ENCODE results near the gene PTK6. TPM values are rescaled to one million over a fixed set of nuclear protein-coding genes. Genes with fewer than 3 reads are reported as not detected.
A peak's percentile ranks its signal among the peaks of the same experiment; 100 is the strongest.

Gene PTK6
- polyA plus RNA-seq, 2 of the 4 experiments (the other 2 are of a cell fraction), result 1.2 to 2.0 TPM

DNA sequence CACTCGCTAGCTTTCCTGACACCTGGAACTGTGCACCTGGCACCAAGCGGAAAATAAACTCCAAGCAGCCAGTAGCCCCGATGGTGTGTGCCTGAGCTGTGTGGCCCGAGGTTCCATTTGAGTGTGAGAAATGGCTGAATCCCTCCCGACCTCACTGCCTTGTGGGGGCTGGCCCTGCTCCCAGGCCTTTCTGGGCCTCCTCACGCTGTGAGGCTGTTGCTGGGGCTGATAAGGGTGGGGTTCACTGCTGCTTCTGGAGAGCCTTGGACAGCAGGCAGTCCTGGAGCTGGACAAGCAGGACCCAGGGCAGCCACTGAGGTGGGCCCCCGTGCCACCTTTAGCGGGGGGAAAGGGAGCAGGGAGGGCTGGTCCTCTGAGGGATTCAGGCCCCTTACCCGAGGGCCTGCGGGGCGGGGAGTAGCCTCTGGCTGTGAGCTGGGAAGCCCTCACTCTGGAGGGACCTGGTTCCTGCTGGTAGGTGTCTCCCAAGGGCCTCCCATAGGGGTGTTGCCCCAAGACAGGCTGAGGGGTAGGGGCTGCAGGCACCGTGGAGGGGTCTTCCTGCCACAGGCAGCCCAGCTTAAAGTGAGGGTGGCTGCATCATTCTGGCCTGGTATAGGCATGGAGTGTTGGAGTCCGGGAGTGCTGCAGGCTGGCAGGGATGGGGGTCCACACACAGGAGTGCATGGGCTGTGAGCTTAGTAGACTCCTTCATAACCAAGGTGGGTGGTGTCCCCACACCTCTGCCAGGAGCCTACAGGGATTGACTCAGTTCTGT is 14.9 kb downstream of the PTK6 start (continued):
- TF ChIP-seq RAD21 (conservative IDR thresholded peaks at IDR 0.05 in 1 of 2, IDR thresholded peaks at IDR 0.05 in 1 of 2), result no peak

- H3K4me2 ChIP-seq, result peak overlapping the region; percentile 93
- ChIA-PET CTCF (interaction anchor here (1.5 to 6.8 kb wide), 6 partner anchors 9 to 298 kb away, joined by 3 to 75 read pairs (median 6); partner anchors contain the start of genes EEF1A2 and PTK6), POLR2A (interaction anchor here (0.6 to 4.4 kb wide), 20 partner anchors 9 to 541 kb away, joined by 3 to 62 read pairs (median 5); partner anchors contain the start of genes EEF1A2, HELZ2, PRPF6 and PTK6)
- 73% methylated on average over 16 of the region's 23 CpGs for WGBS (ENCODE audit: missing lambda C conversion rate)
- H3K27ac ChIP-seq, result peak overlapping the region; percentile 88 to 95
- peak overlapping the region; percentile 83 for H3K4me3 ChIP-seq
- peaks cover 10% of the 10 kb centered on the region; the same call in 2 of the 3 replicates for H3K4me1 ChIP-seq
- FAIRE-seq (no peak), ATAC-seq (no peak), DNase-seq (ENCODE audit: low read depth in 1 of 2, low spot score in 1 of 2) (no peak)
- peaks cover 13% of the 10 kb centered on the region for H3K9me3 ChIP-seq
- TF ChIP-seq HES2 (IDR thresholded peaks at IDR 0.05) (no peak), RARB (CRISPR knock-in tag; IDR thresholded peaks at IDR 0.05) (no peak), KDM5A (IDR thresholded peaks at IDR 0.05) (no peak), NR3C1 (IDR thresholded peaks at IDR 0.05) (no peak), ZFP36 (IDR thresholded peaks at IDR 0.05; ENCODE audit: borderline replicate concordance, partially characterized antibody) (no peak), CBX8 (IDR thresholded peaks at IDR 0.05) (no peak), POLR2AphosphoS2 (conservative IDR thresholded peaks at IDR 0.05; ENCODE audit: low read length) (no peak), SREBF2 (IDR thresholded peaks at IDR 0.05) (no peak), HOXB5 (CRISPR knock-in tag; IDR thresholded peaks at IDR 0.05) (no peak), CHD4 (IDR thresholded peaks at IDR 0.05; ENCODE audit: borderline replicate concordance) (no peak), EHMT2 (IDR thresholded peaks at IDR 0.05; ENCODE audit: low read depth) (no peak), SMC3 (IDR thresholded peaks at IDR 0.05) (no peak), FOSB (CRISPR knock-in tag; IDR thresholded peaks at IDR 0.05) (no peak)
- TF ChIP-seq, protein P1, sequence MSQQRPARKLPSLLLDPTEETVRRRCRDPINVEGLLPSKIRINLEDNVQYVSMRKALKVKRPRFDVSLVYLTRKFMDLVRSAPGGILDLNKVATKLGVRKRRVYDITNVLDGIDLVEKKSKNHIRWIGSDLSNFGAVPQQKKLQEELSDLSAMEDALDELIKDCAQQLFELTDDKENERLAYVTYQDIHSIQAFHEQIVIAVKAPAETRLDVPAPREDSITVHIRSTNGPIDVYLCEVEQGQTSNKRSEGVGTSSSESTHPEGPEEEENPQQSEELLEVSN (IDR thresholded peaks at IDR 0.05; ENCODE audit: borderline replicate concordance, low read depth), result no peak
Measured at GRCh38 chr20:63521602-63522001, 15.6 kb downstream of the PTK6 start.

- DNase-seq (ENCODE audit: low read depth in 1 of 2, low spot score in 1 of 2) (peak; percentile 62 to 69), FAIRE-seq (no peak)
Measured at GRCh38 chr20:63520934-63521601, 16.1 kb downstream of the PTK6 start.

More at GRCh38 chr20:63520934-63521601, 16.1 kb downstream of the PTK6 start:
- H3K4me2 ChIP-seq, result peak overlapping the region; percentile 93
- peak overlapping the region; percentile 83 for H3K4me3 ChIP-seq
- H3K27ac ChIP-seq, result peak overlapping the region; percentile 88 to 95
- no peak for TF ChIP-seq FOXS1 (CRISPR knock-in tag; IDR thresholded peaks at IDR 0.05)
- TF ChIP-seq, protein P2, sequence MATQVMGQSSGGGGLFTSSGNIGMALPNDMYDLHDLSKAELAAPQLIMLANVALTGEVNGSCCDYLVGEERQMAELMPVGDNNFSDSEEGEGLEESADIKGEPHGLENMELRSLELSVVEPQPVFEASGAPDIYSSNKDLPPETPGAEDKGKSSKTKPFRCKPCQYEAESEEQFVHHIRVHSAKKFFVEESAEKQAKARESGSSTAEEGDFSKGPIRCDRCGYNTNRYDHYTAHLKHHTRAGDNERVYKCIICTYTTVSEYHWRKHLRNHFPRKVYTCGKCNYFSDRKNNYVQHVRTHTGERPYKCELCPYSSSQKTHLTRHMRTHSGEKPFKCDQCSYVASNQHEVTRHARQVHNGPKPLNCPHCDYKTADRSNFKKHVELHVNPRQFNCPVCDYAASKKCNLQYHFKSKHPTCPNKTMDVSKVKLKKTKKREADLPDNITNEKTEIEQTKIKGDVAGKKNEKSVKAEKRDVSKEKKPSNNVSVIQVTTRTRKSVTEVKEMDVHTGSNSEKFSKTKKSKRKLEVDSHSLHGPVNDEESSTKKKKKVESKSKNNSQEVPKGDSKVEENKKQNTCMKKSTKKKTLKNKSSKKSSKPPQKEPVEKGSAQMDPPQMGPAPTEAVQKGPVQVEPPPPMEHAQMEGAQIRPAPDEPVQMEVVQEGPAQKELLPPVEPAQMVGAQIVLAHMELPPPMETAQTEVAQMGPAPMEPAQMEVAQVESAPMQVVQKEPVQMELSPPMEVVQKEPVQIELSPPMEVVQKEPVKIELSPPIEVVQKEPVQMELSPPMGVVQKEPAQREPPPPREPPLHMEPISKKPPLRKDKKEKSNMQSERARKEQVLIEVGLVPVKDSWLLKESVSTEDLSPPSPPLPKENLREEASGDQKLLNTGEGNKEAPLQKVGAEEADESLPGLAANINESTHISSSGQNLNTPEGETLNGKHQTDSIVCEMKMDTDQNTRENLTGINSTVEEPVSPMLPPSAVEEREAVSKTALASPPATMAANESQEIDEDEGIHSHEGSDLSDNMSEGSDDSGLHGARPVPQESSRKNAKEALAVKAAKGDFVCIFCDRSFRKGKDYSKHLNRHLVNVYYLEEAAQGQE (IDR thresholded peaks at IDR 0.05), result no peak
- TF ChIP-seq, protein P1 (IDR thresholded peaks at IDR 0.05; ENCODE audit: borderline replicate concordance, low read depth), result 0 out of 2 replicates have a peak, but pooled peaks have one; percentile 15
- TF ChIP-seq KDM5A (IDR thresholded peaks at IDR 0.05), result 0 out of 2 replicates have a peak, but pooled peaks have one; percentile 19
- no peak for TF ChIP-seq RNF2 (IDR thresholded peaks at IDR 0.05; ENCODE audit: borderline replicate concordance, low read depth)
- peak in 1 of 2 experiments; percentile 14; a peak in 1 of 5 replicates for TF ChIP-seq JUN (IDR thresholded peaks at IDR 0.05)
- TF ChIP-seq BCL3 (IDR thresholded peaks at IDR 0.05), result peak; percentile 28; the same call in 2 of the 3 replicates
- no peak for TF ChIP-seq RAD21 (conservative IDR thresholded peaks at IDR 0.05 in 1 of 2, IDR thresholded peaks at IDR 0.05 in 1 of 2)
- peak; percentile 63 to 69 for ATAC-seq
- WGBS (ENCODE audit: missing lambda C conversion rate), result 4% methylated on average over 19 of the region's 68 CpGs
- peaks cover 10% of the 10 kb centered on the region; the same call in 2 of the 3 replicates for H3K4me1 ChIP-seq
- ChIA-PET CTCF (interaction anchor here (1.5 to 6.8 kb wide), 6 partner anchors 10 to 298 kb away, joined by 3 to 75 read pairs (median 6); partner anchors contain the start of genes EEF1A2 and PTK6), POLR2A (interaction anchor here (0.6 to 4.4 kb wide), 24 partner anchors 9 to 563 kb away, joined by 3 to 62 read pairs (median 4); partner anchors contain the start of genes EEF1A2, HELZ2, LKAAEAR1 and PRPF6)
- peaks cover 13% of the 10 kb centered on the region for H3K9me3 ChIP-seq

All from A549 (cell line).